IMR-90 (cell line): Measurements from ENCODE around the gene SKA3. TPM values are rescaled to one million over a fixed set of nuclear protein-coding genes. Genes with fewer than 3 reads are reported as not detected.

Experiments used
- ATAC-seq: fragments of 200-7000 bp; cut with Tn5 transposase; 2 replicates; pipeline ENCODE4 v1.9.1; 2020; ENCODE audit warnings: low read depth, mild to moderate bottlenecking, moderate library complexity
- BruUV-seq: library from RNA; stranded (reverse); fragments of 400-500 nt; replicated peaks from 2 replicates; lab custom pipeline; 2021; lab: Mats Ljungman, UMichigan
- CTCF ChIA-PET: fragments of 300-600 bp; formaldehyde crosslinking; extraction: SDS; loops from one replicate; lab custom pipeline; 2021; ENCODE audit warnings: antibody characterized with exemption; lab: Yijun Ruan, JAX
- POLR2A ChIA-PET: fragments of 300-600 bp; sonication (Branson Sonifier 250); formaldehyde crosslinking; loops from one replicate; lab custom pipeline; 2022; ENCODE audit warnings: antibody characterized with exemption; ENCODE audit not compliant: unreplicated experiment; lab: Charles Lee
- DNase-seq: peaks from one replicate; pipeline ENCODE4 v3.0.0; 2013
- H2AFZ ChIP-seq: replicated peaks from 2 replicates; pipeline ENCODE3; 2013; ENCODE audit warnings: low read length, mild to moderate bottlenecking; ENCODE audit not compliant: poor library complexity
- H2AK5ac ChIP-seq: 2 replicates; pipeline ENCODE4 v1.6.1; 2013; ENCODE audit warnings: low read depth, low read length, inconsistent platforms
- H2AK9ac ChIP-seq: replicated peaks from 2 replicates; pipeline ENCODE3; 2013; ENCODE audit warnings: mild to moderate bottlenecking, low read depth, low read length, moderate library complexity; ENCODE audit not compliant: poor library complexity
- H2BK120ac ChIP-seq: 2 replicates; pipeline ENCODE4 v1.6.1; 2013; ENCODE audit warnings: low read depth, low read length, inconsistent platforms
- H2BK15ac ChIP-seq: 3 replicates; pipeline ENCODE4 v1.6.1; 2013; ENCODE audit warnings: low read depth, low read length, inconsistent platforms
- H2BK20ac ChIP-seq: 2 replicates; pipeline ENCODE4 v1.6.1; 2013; ENCODE audit warnings: low read depth, mild to moderate bottlenecking, inconsistent platforms, low read length, moderate library complexity
- H2BK5ac ChIP-seq: 2 replicates; pipeline ENCODE4 v1.6.1; 2013; ENCODE audit warnings: mild to moderate bottlenecking, low read depth, low read length, inconsistent platforms; ENCODE audit not compliant: poor library complexity, severe bottlenecking
- H3K14ac ChIP-seq: replicated peaks from 2 replicates; pipeline ENCODE4 v1.6.1; 2013; ENCODE audit warnings: low read depth, low read length, inconsistent platforms
- H3K18ac ChIP-seq: 2 replicates; pipeline ENCODE4 v1.6.1; 2013; ENCODE audit warnings: low read depth, low read length, control low read depth
- H3K23ac ChIP-seq: 2 replicates; pipeline ENCODE4 v1.6.1; 2013; ENCODE audit warnings: low read depth, low read length, inconsistent platforms
- H3K27ac ChIP-seq: 2 replicates; pipeline ENCODE4 v1.5.1; 2013; ENCODE audit warnings: mild to moderate bottlenecking, control low read depth, low read length; ENCODE audit not compliant: insufficient read depth
- H3K27me3 ChIP-seq: 2 replicates; pipeline ENCODE4 v1.6.1; 2013; ENCODE audit warnings: low read length; ENCODE audit not compliant: control insufficient read depth, insufficient read depth
- H3K36me3 ChIP-seq: 2 replicates; pipeline ENCODE4 v1.6.1; 2013; ENCODE audit warnings: low read length, mixed read lengths; ENCODE audit not compliant: control insufficient read depth, insufficient read depth
- H3K4ac ChIP-seq: 2 replicates; pipeline ENCODE4 v1.6.1; 2013; ENCODE audit warnings: low read depth, low read length, inconsistent platforms
- H3K4me1 ChIP-seq: 2 replicates; pipeline ENCODE4 v1.6.1; 2013; ENCODE audit warnings: low read length, mixed read lengths; ENCODE audit not compliant: control insufficient read depth, insufficient read depth
- H3K4me2 ChIP-seq: 2 replicates; pipeline ENCODE4 v1.6.1; 2013; ENCODE audit warnings: low read depth, mild to moderate bottlenecking, control low read depth, low read length, moderate library complexity
- H3K4me3 ChIP-seq: 2 replicates; pipeline ENCODE4 v1.5.1; 2013; ENCODE audit warnings: low read depth, mild to moderate bottlenecking, control low read depth, low read length, moderate library complexity; ENCODE audit not compliant: insufficient read depth
- H3K56ac ChIP-seq: 2 replicates; pipeline ENCODE4 v1.6.1; 2013; ENCODE audit warnings: low read length, inconsistent platforms; ENCODE audit not compliant: insufficient read depth; ENCODE audit errors: extremely low read depth
- H3K79me1 ChIP-seq, 2 experiments: 2 replicates each; pipeline ENCODE4 v1.6.1; 2013; ENCODE audit warnings: low read length in 2 of 2, inconsistent platforms in 1 of 2, low read depth in 1 of 2
- H3K9ac ChIP-seq: 2 replicates; pipeline ENCODE4 v1.6.1; 2013; ENCODE audit warnings: low read depth, low read length, control low read depth
- H3K9me1 ChIP-seq: 2 replicates; pipeline ENCODE4 v1.6.1; 2013; ENCODE audit warnings: low read length, inconsistent platforms; ENCODE audit not compliant: insufficient read depth
- H3K9me3 ChIP-seq: 2 replicates; pipeline ENCODE4 v1.6.1; 2013; ENCODE audit warnings: low read length; ENCODE audit not compliant: control insufficient read depth, insufficient read depth
- H4K20me1 ChIP-seq: 2 replicates; pipeline ENCODE4 v1.6.1; 2013; ENCODE audit warnings: low read length, inconsistent platforms; ENCODE audit not compliant: insufficient read depth
- H4K5ac ChIP-seq: 2 replicates; pipeline ENCODE4 v1.6.1; 2013; ENCODE audit warnings: mild to moderate bottlenecking, low read depth, low read length, control low read depth
- H4K8ac ChIP-seq, 2 experiments: 2 replicates each; pipeline ENCODE4 v1.6.1; 2013; ENCODE audit warnings: low read depth in 2 of 2, low read length in 2 of 2, control low read depth in 1 of 2, inconsistent platforms in 1 of 2
- H4K91ac ChIP-seq: 2 replicates; pipeline ENCODE4 v1.6.1; 2013; ENCODE audit warnings: low read depth, low read length, inconsistent platforms; ENCODE audit not compliant: insufficient read depth
- BHLHE40 ChIP-seq: fragments of 150-350 bp; IDR thresholded peaks from 2 replicates; pipeline ENCODE4 v1.6.1; 2016; ENCODE audit warnings: mild to moderate bottlenecking, low read depth, low read length
- CEBPB ChIP-seq: IDR thresholded peaks from 2 replicates; pipeline ENCODE4 v1.6.1; 2012; ENCODE audit warnings: low read depth, low read length, improper control_type of control experiment
- CHD1 ChIP-seq: IDR thresholded peaks from 2 replicates; pipeline ENCODE4 v1.6.1; 2012; ENCODE audit warnings: low read depth, low read length, improper control_type of control experiment
- FOS ChIP-seq: fragments of 150-350 bp; IDR thresholded peaks from 2 replicates; pipeline ENCODE4 v1.6.1; 2016; ENCODE audit warnings: low read depth, low read length
- MAFK ChIP-seq: IDR thresholded peaks from 2 replicates; pipeline ENCODE4 v1.6.1; 2012; ENCODE audit warnings: low read depth, low read length, improper control_type of control experiment
- MAZ ChIP-seq: IDR thresholded peaks from 2 replicates; pipeline ENCODE4 v1.6.1; 2012; ENCODE audit warnings: low read depth, mild to moderate bottlenecking, low read length, improper control_type of control experiment, moderate library complexity, borderline replicate concordance
- MXI1 ChIP-seq: IDR thresholded peaks from 2 replicates; pipeline ENCODE4 v1.6.1; 2012; ENCODE audit warnings: low read depth, mild to moderate bottlenecking, low read length, moderate library complexity, borderline replicate concordance
- NFE2L2 ChIP-seq: fragments of 150-350 bp; IDR thresholded peaks from 2 replicates; pipeline ENCODE4 v1.6.1; 2016; ENCODE audit warnings: low read depth, mild to moderate bottlenecking, low read length
- POLR2A ChIP-seq: IDR thresholded peaks from 2 replicates; pipeline ENCODE4 v1.6.1; 2012; ENCODE audit warnings: mild to moderate bottlenecking, low read depth, low read length
- RAD21 ChIP-seq: IDR thresholded peaks from 2 replicates; pipeline ENCODE4 v1.6.1; 2012; ENCODE audit warnings: low read length, improper control_type of control experiment
- RCOR1 ChIP-seq: IDR thresholded peaks from 2 replicates; pipeline ENCODE4 v1.6.1; 2012; ENCODE audit warnings: mild to moderate bottlenecking, low read length, improper control_type of control experiment; ENCODE audit not compliant: insufficient replicate concordance
- RFX5 ChIP-seq: IDR thresholded peaks from 2 replicates; pipeline ENCODE4 v1.8.0; 2012; ENCODE audit warnings: low read depth, mild to moderate bottlenecking, low read length, moderate library complexity
- SMC3 ChIP-seq: fragments of 150-350 bp; IDR thresholded peaks from 2 replicates; pipeline ENCODE4 v1.6.1; 2016; ENCODE audit warnings: low read depth, mild to moderate bottlenecking, antibody characterized with exemption, low read length, moderate library complexity
- WGBS, 2 experiments: methylation state at CpG; one replicate each; pipeline versions ENCODE4 v1.1.5 to v1.1.7; 2013; ENCODE audit warnings: missing lambda C conversion rate in 2 of 2; ENCODE audit not compliant: insufficient read length in 1 of 2; ENCODE audit errors: extremely low coverage in 2 of 2; 5-methylcytosine and 5-hydroxymethylcytosine counted together
- dilution Hi-C: fragments of 300-500 bp; cut with HindIII; formaldehyde crosslinking; loops from one replicate; pipeline ENCODE4 v1.14.3; 2018; ENCODE audit warnings: low sequenced_read_pairs; ENCODE audit not compliant: unreplicated experiment
- in situ Hi-C: fragments of 300-500 bp; cut with MboI; formaldehyde crosslinking; loops from 3 replicates; pipeline ENCODE4 v1.14.3; 2019; ENCODE audit warnings: low sequenced_read_pairs, inconsistent platforms, mixed read lengths
- intact Hi-C: fragments of 100-400 bp; cut with micrococcal nuclease; formaldehyde crosslinking; loops from 2 replicates; pipeline ENCODE4 v1.10.0; 2022
- polyA plus RNA-seq, 3 experiments: library from polyadenylated mRNA; depleted of rRNA; stranded (reverse); fragments of >200 nt; gene quantifications; 2 replicates each; pipeline ENCODE4 v1.2.3, GENCODE V29; 2012; ENCODE audit warnings: low replicate concordance in 1 of 3
- total RNA-seq: library from RNA; depleted of rRNA; stranded (reverse); fragments of >200 nt; gene quantifications from 2 replicates; pipeline ENCODE4 v1.2.3, GENCODE V29; 2012
- TF ChIP-seq, protein P1 (sequence below): fragments of 150-350 bp; IDR thresholded peaks from 2 replicates; pipeline ENCODE4 v1.6.1; 2017; ENCODE audit warnings: mild to moderate bottlenecking, antibody characterized with exemption, low read length, low read depth
- TF ChIP-seq, protein P2 (sequence below): fragments of 150-350 bp; IDR thresholded peaks from 2 replicates; pipeline ENCODE4 v1.6.1; 2016; ENCODE audit warnings: low read depth, mild to moderate bottlenecking, low read length, moderate library complexity, borderline replicate concordance
- TF ChIP-seq, protein P3 (sequence below): conservative IDR thresholded peaks from 2 replicates; pipeline ENCODE4 v1.5.1; 2012; ENCODE audit warnings: mild to moderate bottlenecking, low read depth, low read length, improper control_type of control experiment

The SKA3 gene
- total and polyA plus RNA-seq, 2 of the 4 experiments (the other 2 are of a cell fraction) = 11.7 to 15.6 TPM

DNA sequence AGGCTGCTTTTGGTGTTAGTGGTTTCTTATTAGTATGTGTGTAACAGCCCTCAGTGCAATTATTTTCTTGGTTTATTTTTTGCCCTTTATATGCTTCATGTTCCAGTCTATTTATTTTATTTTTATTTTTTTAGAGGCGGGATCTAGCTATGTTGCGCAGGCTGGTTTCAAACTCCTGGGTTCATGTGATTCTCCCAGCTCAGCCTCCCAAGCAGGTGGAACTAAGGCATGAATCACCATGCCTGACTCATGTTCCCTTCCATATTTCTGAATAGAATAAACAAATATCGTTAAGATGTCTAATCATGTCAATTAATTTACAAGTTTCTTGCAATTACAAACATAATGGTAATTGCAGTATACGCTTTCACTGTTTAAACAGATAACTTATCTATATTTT is 11.7 kb downstream of the SKA3 start:
- Histone ChIP-seq H3K27me3 (no peaks in the 10 kb centered on the region), H4K20me1 (no peaks in the 10 kb centered on the region), H3K14ac (no peak overlapping the region), H3K23ac (no peak overlapping the region), H3K36me3 (peaks cover 1% of the 10 kb centered on the region; the same call in 1 of the 2 replicates), H3K4me3 (no peak overlapping the region), H4K91ac (no peak overlapping the region), H3K18ac (no peak overlapping the region), H3K9ac (no peak overlapping the region), H2BK120ac (no peak overlapping the region), H2AK5ac (no peak overlapping the region), H4K8ac (no peak overlapping the region), H3K4me2 (no peak overlapping the region), H3K4ac (no peak overlapping the region), H2AFZ (no peak overlapping the region), H3K79me1 (peaks cover 18 to 34% of the 10 kb centered on the region in 2 experiments), H2BK5ac (no peak overlapping the region), H4K5ac (no peak overlapping the region), H2AK9ac (no peak overlapping the region), H2BK15ac (no peak overlapping the region), H3K27ac (no peak overlapping the region), H3K4me1 (no peaks in the 10 kb centered on the region), H3K9me3 (no peaks in the 10 kb centered on the region), H2BK20ac (no peak overlapping the region), H3K9me1 (no peaks in the 10 kb centered on the region; the same call in 1 of the 2 replicates), H3K56ac (no peak overlapping the region)
- ChIA-PET POLR2A (no interaction called here), CTCF (no interaction called here)
- no CpG with 5 or more reads among the region's 4 CpGs for WGBS, 2 experiments
- DNase-seq (peak; percentile 54), ATAC-seq (0 out of 2 replicates have a peak, but pooled peaks have one; percentile 44)
- dilution Hi-C loops = no loop called here
- intact Hi-C loops = no loop called here
- TF ChIP-seq, protein P1, sequence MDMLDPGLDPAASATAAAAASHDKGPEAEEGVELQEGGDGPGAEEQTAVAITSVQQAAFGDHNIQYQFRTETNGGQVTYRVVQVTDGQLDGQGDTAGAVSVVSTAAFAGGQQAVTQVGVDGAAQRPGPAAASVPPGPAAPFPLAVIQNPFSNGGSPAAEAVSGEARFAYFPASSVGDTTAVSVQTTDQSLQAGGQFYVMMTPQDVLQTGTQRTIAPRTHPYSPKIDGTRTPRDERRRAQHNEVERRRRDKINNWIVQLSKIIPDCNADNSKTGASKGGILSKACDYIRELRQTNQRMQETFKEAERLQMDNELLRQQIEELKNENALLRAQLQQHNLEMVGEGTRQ = no peak
- no peak for TF ChIP-seq FOS
- TF ChIP-seq SMC3 = no peak
- TF ChIP-seq CHD1 = no peak
- no peak for TF ChIP-seq BHLHE40
- TF ChIP-seq RFX5 = no peak
- TF ChIP-seq, protein P2, sequence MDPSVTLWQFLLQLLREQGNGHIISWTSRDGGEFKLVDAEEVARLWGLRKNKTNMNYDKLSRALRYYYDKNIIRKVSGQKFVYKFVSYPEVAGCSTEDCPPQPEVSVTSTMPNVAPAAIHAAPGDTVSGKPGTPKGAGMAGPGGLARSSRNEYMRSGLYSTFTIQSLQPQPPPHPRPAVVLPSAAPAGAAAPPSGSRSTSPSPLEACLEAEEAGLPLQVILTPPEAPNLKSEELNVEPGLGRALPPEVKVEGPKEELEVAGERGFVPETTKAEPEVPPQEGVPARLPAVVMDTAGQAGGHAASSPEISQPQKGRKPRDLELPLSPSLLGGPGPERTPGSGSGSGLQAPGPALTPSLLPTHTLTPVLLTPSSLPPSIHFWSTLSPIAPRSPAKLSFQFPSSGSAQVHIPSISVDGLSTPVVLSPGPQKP = no peak
- no peak for TF ChIP-seq MAFK
- no peak for TF ChIP-seq MXI1
- TF ChIP-seq CEBPB = no peak
- TF ChIP-seq POLR2A = no peak
- no peak for TF ChIP-seq NFE2L2
- no peak for TF ChIP-seq RAD21
- TF ChIP-seq MAZ = no peak
- no peak for TF ChIP-seq RCOR1
- TF ChIP-seq, protein P3, sequence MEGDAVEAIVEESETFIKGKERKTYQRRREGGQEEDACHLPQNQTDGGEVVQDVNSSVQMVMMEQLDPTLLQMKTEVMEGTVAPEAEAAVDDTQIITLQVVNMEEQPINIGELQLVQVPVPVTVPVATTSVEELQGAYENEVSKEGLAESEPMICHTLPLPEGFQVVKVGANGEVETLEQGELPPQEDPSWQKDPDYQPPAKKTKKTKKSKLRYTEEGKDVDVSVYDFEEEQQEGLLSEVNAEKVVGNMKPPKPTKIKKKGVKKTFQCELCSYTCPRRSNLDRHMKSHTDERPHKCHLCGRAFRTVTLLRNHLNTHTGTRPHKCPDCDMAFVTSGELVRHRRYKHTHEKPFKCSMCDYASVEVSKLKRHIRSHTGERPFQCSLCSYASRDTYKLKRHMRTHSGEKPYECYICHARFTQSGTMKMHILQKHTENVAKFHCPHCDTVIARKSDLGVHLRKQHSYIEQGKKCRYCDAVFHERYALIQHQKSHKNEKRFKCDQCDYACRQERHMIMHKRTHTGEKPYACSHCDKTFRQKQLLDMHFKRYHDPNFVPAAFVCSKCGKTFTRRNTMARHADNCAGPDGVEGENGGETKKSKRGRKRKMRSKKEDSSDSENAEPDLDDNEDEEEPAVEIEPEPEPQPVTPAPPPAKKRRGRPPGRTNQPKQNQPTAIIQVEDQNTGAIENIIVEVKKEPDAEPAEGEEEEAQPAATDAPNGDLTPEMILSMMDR = no peak
- no TSS peak for BruUV-seq
- in situ Hi-C loops = no loop called here
